NCI-H1417 (cell line): ENCODE data around the gene PWWP2B.
A peak's percentile ranks its signal among the peaks of the same experiment; 100 is the strongest.

ENCODE experiments used
- DNase-seq, 3 experiments: peaks; one replicate each; lab custom pipeline; 2025; lab: John Stamatoyannopoulos, UW

PWWP2B gene

GRCh38 chr10:132407243-132407746 lies 10.3 kb downstream of the PWWP2B start:
- peak in 2 of 3 experiments; percentile 44 to 58 for DNase-seq

DNA sequence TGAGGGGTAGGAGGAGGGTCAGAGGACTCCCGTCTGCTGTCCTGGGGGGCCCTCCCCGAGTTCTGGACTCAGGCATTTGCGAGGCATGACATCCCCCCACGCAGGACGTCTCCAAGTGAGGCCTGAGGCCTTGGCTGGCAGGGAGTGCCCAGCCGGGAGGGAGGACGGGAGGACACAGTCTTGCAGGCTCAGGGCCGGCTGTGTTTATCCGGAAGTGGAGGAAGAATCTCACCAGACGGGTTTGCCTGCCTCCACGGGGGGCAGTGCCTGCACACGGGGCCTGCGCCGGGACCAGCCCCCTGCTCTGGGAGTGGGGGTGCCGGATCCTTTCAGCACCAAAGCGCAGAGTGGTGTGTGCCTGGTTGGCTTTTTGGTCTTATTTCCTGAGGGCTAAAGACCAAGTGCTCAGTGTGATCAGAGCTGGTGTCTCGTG lies 10.9 kb downstream of the PWWP2B start:
- peak in 2 of 3 experiments; percentile 83 to 88 for DNase-seq

GRCh38 chr10:132408367-132408781 lies 11.4 kb downstream of the PWWP2B start:
- peak in 2 of 3 experiments; percentile 56 to 65 for DNase-seq

- DNase-seq: peak in 2 of 3 experiments; percentile 26 to 32
Measured at GRCh38 chr10:132408823-132409666, 12.0 kb downstream of the PWWP2B start.

DNA sequence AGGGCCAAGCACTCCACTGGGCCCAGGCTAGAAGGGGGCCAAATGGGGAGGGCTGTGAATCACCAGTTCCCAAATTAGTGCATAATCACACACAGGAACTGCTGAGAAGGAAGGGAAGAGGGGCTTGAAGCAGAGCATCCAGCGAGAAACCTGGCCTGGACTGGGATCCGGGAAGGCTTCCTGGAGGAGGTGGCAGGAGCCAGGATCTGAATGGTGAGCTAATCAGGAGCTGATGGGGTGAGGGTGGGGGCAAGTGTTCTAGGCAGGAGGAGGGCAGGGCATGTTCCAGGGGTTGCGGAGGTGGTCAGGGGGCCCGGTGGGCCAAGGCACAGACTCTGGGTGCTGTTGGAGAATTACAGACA lies 12.6 kb downstream of the PWWP2B start:
- DNase-seq: no peak

DNA sequence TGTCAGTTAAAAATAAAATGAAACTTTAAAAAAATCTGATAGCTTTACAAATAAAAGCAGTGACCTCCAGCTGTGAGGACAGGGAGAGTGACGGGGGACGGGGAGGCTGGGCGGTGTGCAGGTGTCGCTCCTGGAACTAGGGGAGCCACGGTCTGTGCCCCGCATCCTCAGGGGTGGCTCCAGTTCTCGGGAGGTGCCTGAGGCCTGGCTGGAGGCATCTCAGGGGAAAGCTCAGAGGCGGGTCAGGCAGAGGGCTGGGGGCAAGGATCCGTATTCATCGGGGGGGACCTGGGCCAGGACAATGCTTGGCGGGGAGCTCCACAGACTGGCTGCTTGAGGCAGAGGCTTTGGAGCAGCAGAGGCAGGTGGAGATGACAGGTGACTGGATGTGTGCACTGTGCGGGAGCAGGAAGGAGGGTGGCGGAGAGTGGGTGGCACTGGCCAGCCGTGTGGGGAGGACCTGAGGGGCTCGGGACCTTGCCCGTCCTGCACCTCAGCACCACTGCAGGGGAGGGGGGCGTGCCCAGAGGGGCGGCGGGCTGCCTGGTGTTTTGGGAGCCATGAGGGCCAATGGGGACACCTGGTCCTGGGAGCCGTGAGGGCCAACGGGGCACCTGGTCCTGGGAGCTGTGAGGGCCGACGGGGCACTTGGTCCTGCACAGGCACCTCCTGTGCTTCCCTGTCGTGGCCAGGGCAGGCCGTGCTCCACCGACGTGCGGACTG lies 13.2 kb downstream of the PWWP2B start:
- no peak for DNase-seq

GRCh38 chr10:132410779-132411532 lies 14.0 kb downstream of the PWWP2B start:
- DNase-seq: no peak

- DNase-seq: peak; percentile 14 to 71 (median 25)
Measured at GRCh38 chr10:132411561-132412253, 14.7 kb downstream of the PWWP2B start.

DNA sequence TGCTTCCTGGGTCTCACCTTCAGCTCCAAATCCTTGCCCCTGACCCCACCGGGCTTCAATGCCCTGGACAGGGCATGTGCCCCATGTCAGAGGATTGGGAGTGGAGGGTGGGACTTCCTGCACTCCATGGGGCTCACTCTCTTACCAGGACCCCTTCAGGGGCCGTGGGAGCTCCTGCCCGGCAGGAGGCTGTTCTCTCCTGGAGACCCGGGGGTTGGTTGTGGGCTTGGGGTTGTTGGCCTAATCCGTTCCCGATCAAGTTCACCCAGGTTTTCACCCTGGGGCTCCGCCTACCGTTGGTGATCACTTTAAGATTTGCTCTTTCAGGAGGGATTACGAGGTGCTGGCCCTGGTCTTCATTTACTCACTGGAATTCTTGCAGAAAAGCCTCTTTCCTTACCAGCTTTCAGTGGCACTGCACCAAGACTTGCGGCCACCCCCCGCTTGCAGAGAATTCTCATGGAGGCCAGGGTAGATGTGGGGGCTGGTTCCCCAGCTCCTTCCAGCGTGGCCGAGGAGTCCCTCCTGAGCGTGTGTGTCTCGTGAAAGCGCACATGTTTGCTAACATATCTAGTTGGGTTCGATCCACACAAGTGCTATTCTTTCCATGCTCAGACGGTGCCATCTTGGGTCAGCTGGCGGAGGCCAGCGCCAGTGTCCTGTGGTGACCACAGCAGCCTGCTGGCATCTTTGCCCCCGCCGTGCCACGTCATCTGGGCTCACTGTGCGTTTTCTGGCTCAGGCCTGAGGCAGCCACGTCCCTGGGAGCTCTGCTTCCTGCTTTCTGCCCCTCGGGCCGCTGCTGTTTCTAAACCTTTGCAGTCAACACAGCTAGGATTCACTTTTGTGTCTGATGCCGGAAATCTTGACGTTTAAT lies 15.6 kb downstream of the PWWP2B start:
- no peak for DNase-seq

GRCh38 chr10:132413226-132414205 lies 16.5 kb downstream of the PWWP2B start:
- no peak for DNase-seq

GRCh38 chr10:132414402-132415016 lies 17.5 kb downstream of the PWWP2B start:
- DNase-seq: no peak

DNA sequence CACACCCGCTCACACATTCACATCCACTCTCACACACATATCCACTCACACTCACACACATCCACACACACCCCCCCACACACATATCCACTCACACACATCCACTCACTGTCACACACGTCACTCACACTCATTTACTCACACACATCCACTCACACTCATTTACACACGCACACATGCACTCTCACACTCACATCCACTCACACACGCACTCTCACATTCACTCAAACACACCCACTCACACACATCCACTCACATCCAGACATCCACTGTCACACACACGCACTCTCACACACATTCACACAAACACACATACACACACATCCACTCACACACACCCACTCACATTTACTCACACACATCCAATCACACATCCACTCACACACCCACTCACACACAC lies 18.3 kb downstream of the PWWP2B start:
- no peak for DNase-seq

- no peak for DNase-seq
Measured at GRCh38 chr10:132415956-132416355, 19.0 kb downstream of the PWWP2B start.

DNA sequence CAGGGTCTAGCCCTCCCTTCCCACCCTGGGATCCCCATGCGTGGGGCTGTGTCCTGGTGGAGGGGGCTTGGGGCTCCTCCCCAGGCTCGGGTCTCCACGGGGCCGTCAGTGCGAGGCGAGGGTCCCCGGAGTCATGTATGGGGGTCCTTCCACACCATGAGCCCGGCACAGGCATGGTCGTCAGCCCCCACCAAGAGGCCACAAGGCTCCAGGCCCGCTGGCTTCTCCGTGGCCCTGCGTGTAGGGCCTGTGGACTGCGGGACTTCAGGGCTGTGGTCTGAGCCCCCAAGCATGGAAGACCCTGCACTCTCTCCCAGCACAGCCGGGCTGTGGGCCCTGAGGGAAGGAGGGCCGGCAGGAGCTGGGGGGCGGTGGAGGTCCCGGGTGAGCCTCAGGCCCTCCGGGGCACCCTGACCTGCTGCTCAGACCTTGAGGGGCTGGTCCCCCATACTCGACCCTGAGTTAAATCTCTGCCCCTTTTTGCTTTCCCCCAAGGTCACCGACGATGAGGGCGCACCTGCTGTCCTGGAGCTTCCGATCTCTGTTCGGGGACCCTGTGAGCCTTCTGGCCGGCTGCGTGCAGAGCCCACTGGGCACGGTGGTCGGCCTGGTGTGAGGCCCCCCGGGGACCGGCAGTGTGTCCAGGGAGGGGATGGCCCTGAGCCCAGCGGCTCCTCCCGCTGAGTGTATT lies 19.7 kb downstream of the PWWP2B start:
- DNase-seq: no peak

DNA sequence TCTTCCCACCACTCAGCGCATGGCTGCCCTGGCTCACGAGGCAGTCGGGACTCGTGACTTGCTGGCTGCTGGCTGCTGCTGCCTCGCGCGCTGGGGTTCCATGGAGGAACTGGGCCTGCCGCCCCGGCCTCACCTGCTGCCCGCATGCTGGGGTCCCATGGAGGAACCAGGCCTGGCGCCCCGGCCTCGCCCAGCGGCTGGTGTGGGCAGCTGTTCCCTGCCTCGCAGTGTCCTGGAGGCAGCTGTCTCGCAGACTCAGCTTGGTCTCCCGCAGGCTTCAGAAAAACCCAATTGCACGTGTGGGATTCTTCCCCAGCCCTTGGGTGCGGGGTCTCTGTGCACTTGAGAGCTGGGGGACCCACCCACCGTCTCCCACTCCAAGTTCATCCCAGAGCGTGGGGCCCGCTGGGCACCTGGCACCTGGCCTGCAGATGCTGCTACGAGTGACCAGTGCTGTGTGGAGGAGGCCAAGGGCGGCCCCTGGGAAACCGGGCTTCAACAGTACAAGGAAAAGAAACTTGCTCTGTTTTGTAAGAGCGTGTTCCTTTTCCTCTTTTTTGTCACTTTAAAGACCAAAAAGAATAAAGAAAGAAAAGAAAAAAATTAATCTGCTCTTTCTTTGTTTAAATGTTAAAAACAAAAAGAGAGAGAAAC lies 20.4 kb downstream of the PWWP2B start:
- DNase-seq: no peak

DNA sequence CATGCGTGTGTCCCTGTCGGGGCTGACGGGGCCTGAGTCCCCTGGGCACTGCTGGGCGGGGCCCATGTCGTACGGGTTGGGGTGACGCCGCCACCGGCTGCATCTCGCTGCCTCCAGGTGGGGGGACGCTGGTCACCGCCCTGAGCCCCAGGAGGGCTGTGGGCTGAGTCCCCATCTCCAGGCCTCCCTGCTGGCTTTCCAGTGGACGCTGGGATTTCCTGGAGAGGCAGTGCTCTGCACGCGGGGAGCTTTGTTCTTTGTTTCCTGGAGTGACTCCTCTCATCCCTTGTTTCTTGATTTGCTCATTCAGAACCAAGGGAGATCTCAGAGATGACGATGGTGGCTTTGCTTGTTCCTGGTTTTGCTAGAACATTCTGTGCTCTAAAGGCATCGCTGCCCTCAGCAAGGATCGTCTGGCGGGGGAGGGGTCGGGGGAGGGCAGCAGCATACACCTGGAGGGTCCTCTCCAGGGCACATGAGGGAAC lies 21.0 kb downstream of the PWWP2B start:
- DNase-seq: peak in 2 of 3 experiments; percentile 9 to 13
